IPS-15b (cell line): ENCODE data around the gene EZR.

ENCODE experiments used
- H3K27me3 ChIP-seq: one replicate; pipeline ENCODE4 v1.6.1; 2013; ENCODE audit warnings: low read length; ENCODE audit not compliant: control insufficient read depth, insufficient read depth
- H3K36me3 ChIP-seq: one replicate; pipeline ENCODE4 v1.6.1; 2013; ENCODE audit warnings: low read length; ENCODE audit not compliant: control insufficient read depth, insufficient read depth
- H3K4me1 ChIP-seq: one replicate; pipeline ENCODE4 v1.6.1; 2013; ENCODE audit warnings: mild to moderate bottlenecking, low read length; ENCODE audit not compliant: control insufficient read depth, insufficient read depth
- H3K4me3 ChIP-seq: one replicate; pipeline ENCODE4 v1.5.1; 2013; ENCODE audit warnings: low read depth, low read length
- H3K9ac ChIP-seq: one replicate; pipeline ENCODE4 v1.6.1; 2013; ENCODE audit warnings: low read depth, mild to moderate bottlenecking, low read length
- H3K9me3 ChIP-seq: one replicate; pipeline ENCODE4 v1.6.1; 2013; ENCODE audit warnings: mild to moderate bottlenecking, low read length; ENCODE audit not compliant: control insufficient read depth, insufficient read depth

Gene EZR

GRCh38 chr6:158815379-158815724 lies 3.8 kb downstream of the EZR start:
- Histone ChIP-seq H3K36me3 (peaks cover 32% of the 10 kb centered on the region), H3K27me3 (peaks cover 7% of the 10 kb centered on the region), H3K9me3 (peaks cover 5% of the 10 kb centered on the region), H3K4me1 (peaks cover 37% of the 10 kb centered on the region), H3K4me3 (peak overlapping the region; percentile 92), H3K9ac (no peak overlapping the region)

DNA sequence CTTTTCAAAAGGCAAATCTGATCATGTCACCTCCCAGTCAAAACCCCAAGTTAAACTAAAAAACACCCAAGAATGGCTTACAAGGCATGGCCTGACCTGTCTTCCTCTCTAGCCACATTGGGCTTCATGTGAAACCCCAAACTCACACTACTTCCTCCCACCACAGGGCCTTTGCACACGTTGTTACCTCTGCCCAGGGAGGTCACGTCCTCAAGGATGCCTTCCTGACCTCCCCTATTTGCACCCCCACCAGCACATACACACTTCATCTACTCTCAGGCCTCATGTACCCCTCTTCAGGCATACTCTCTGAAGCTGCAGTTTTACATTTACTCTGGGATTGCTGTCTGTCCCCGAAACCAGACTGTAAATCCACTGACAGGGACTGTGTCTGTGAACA lies 6.1 kb downstream of the EZR start:
- H3K9ac ChIP-seq: no peak overlapping the region
- no peaks in the 10 kb centered on the region for H3K9me3 ChIP-seq
- no peaks in the 10 kb centered on the region for H3K27me3 ChIP-seq
- peaks cover 32% of the 10 kb centered on the region for H3K36me3 ChIP-seq
- H3K4me1 ChIP-seq: peaks cover 54% of the 10 kb centered on the region
- peak overlapping the region; percentile 0 for H3K4me3 ChIP-seq

DNA sequence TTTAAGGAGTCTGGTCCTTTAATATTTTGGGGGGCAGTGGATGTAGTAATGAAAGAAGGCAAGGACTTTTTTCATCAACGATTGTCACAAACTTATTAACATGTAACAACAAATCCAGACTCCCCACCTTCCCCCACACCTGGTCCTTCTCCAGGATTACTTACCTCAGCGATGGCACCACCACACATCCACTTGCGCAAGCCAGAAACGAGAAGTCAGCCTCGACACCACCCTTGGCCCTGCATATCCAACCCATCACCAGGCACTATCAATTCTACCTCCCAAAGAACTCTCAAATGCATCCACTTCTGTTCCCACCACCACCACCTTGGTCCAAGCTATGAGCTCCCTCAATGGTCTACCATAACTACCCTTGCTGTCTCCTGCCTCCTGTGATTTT lies 6.6 kb downstream of the EZR start:
- Histone ChIP-seq H3K4me1 (peaks cover 58% of the 10 kb centered on the region), H3K4me3 (no peak overlapping the region), H3K27me3 (no peaks in the 10 kb centered on the region), H3K9me3 (no peaks in the 10 kb centered on the region), H3K36me3 (peaks cover 32% of the 10 kb centered on the region), H3K9ac (no peak overlapping the region)

DNA sequence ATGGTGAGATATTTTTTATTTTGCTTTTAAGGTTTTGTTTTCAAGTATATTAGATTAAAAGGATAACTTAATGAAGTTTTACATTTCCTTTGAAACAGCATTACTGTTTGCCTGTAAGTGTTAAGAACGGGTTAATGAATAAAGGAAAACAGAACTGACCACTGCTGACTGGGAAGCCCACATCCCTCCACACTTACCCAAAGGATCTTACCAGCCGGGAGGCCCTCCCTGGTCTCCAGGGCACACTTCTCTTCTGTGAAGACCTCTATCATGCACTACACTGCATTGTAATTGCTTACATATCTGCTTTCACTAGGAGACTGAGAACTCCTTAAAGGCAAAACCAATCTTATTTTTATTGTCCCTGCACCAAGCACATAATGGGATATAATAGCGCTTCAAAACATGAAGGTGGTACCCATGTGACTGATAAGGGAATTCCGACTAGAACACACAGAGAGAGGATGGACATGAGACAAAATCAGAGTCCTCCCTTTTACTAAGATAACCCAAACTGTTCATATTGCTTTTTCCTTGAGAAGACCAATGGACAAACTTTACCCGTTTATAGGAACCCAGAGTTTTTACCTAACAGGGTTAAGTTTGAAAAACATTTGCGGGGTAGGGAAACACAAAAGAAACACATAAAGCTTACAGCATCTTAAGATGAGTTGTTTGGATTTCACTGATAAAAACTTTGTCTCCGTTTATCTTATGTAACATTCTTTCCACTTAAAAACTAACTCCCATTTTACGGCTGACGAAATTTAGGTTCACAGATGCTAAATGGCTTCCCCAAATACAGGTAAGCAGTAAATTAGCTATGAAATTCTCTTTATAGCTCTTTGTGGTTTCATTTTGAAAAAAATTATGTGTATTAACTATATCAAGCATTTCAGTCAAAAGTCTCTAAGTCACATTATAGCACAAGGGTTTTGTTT lies 8.7 kb downstream of the EZR start:
- Histone ChIP-seq H3K4me3 (no peak overlapping the region), H3K4me1 (peaks cover 58% of the 10 kb centered on the region), H3K36me3 (peaks cover 22% of the 10 kb centered on the region), H3K27me3 (no peaks in the 10 kb centered on the region), H3K9me3 (no peaks in the 10 kb centered on the region), H3K9ac (no peak overlapping the region)

DNA sequence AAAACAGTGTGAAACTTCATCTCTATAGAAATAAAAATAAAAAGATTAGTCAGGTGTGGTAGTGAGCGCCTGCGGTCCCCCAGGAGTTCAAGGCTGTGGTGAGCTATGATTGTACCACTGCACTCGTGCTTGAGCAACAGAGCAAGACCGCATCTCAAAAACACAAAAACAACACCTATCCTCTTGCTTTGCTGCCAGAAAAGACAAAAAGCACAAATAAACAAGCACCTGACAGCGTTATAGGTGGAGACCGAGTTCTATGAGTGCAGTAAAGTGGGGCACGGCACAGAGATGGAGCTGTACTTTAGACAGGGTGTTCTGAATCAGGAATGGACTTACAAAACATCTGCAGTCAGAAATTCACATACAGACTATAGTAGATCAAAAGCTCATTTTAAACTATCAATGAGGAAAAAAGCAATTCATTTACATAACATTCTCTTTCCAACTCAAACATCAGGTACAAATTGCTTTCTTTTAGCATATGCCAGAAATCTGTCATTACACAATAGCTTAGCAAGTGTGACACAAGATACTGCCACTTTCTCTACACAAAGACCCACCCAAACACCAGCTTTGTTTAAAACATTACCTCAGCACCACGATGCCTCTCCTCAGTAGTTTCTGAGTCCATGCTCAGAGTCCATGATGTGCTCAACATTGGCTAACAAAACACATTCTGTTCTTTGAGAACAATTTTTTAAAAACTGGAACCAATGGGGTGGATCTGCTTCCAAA lies 10.1 kb downstream of the EZR start:
- Histone ChIP-seq H3K27me3 (no peaks in the 10 kb centered on the region), H3K4me3 (no peak overlapping the region), H3K9me3 (no peaks in the 10 kb centered on the region), H3K9ac (no peak overlapping the region), H3K4me1 (peaks cover 54% of the 10 kb centered on the region), H3K36me3 (peaks cover 11% of the 10 kb centered on the region)

- H3K4me1 ChIP-seq: peaks cover 53% of the 10 kb centered on the region
- no peaks in the 10 kb centered on the region for H3K27me3 ChIP-seq
Observed at GRCh38 chr6:158808442-158808833, 10.7 kb downstream of the EZR start.

DNA sequence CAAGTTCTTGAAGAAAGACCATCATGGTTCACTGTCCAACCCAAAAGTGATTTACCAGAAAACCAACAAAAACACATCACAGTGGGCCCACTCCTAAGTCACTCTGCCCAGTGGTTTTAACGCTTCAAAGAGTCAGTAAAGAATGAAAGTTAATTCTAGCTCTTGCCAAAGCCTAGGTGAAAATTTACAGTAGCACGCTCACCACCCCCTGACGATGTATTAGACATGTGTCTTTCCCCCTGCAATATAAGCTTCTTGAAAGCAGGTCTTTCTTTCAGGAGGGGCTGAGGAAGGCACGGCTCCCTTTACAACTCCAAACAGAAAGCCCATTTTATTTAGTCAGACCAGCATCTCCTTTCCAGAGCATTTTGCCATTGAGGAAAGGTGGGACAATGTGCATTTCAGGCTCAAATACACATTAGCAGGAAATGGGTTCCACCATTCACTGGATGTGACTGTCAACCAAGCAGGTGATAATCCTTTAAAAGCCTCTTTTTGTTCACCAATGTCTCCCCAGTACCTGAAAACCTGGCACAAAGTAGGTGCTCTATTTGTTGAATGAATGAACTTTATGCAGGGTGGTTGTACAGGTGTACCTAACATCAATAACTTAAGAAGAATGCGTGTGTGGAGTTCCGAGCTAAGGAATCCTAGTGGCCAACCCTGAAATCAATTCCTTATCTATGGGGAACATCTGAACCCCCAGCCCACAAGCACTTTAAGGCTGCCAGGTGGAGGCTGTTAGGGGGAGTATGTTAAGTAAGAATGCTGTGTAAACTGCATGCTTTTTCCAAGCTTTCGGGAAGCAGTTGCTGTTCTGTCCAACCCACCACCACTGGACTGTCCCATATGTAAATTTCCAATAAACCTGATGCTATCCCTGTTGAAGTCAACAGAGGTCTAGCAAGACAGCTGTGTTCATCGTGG lies 11.4 kb downstream of the EZR start:
- Histone ChIP-seq H3K9ac (no peak overlapping the region), H3K4me1 (peaks cover 53% of the 10 kb centered on the region), H3K27me3 (no peaks in the 10 kb centered on the region), H3K9me3 (no peaks in the 10 kb centered on the region), H3K36me3 (no peaks in the 10 kb centered on the region), H3K4me3 (no peak overlapping the region)

More at GRCh38 chr6:158808442-158808833, 10.7 kb downstream of the EZR start:
- H3K9me3 ChIP-seq: no peaks in the 10 kb centered on the region
- H3K9ac ChIP-seq: no peak overlapping the region
- no peak overlapping the region for H3K4me3 ChIP-seq
- H3K36me3 ChIP-seq: peaks cover 5% of the 10 kb centered on the region

GRCh38 chr6:158805698-158806377 lies 13.3 kb downstream of the EZR start:
- no peaks in the 10 kb centered on the region for H3K9me3 ChIP-seq
- H3K4me1 ChIP-seq: peaks cover 50% of the 10 kb centered on the region
- H3K9ac ChIP-seq: no peak overlapping the region
- no peak overlapping the region for H3K4me3 ChIP-seq
- H3K27me3 ChIP-seq: no peaks in the 10 kb centered on the region
- H3K36me3 ChIP-seq: no peaks in the 10 kb centered on the region

DNA sequence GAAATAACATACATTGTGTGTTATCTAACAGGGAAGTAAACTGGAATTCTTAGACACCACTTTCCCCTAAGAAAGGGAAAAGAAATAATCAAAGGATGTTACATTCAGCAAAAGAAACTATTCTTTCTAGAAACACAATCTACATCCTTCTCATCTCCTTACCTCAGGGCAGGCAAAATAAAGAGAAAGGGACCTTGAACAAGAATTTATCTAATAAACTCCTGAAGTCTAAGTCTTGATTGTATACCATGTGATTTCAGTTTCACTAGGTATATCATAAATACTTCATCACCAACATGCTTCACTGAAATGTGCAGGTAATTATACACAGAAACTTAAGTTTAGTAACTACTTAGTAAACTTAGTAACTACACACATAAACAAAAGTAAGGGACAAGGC lies 15.0 kb downstream of the EZR start:
- Histone ChIP-seq H3K36me3 (no peaks in the 10 kb centered on the region), H3K9ac (peak overlapping the region; percentile 8), H3K4me3 (peak overlapping the region; percentile 8), H3K9me3 (no peaks in the 10 kb centered on the region), H3K27me3 (no peaks in the 10 kb centered on the region), H3K4me1 (peaks cover 44% of the 10 kb centered on the region)

- H3K9me3 ChIP-seq: no peaks in the 10 kb centered on the region
- no peak overlapping the region for H3K4me3 ChIP-seq
- H3K27me3 ChIP-seq: no peaks in the 10 kb centered on the region
- H3K36me3 ChIP-seq: no peaks in the 10 kb centered on the region
- H3K9ac ChIP-seq: peak overlapping the region; percentile 8
- H3K4me1 ChIP-seq: peaks cover 41% of the 10 kb centered on the region
Observed at GRCh38 chr6:158803733-158804143, 15.4 kb downstream of the EZR start.
